NCI-H345 treated with DMSO at 0.1 percent for 48 hours (cell line): ENCODE measurements around the gene RASGRP2.
A peak's percentile ranks its signal among the peaks of the same experiment; 100 is the strongest.

Experiments used
- DNase-seq: peaks from one replicate; lab custom pipeline; 2025; ENCODE audit not compliant: unreplicated experiment; lab: John Stamatoyannopoulos, UW

RASGRP2 gene

GRCh38 chr11:64771861-64772260 lies 27.9 kb upstream of the RASGRP2 start:
- DNase-seq: no peak

GRCh38 chr11:64770120-64770519 lies 26.2 kb upstream of the RASGRP2 start:
- DNase-seq: no peak

- DNase-seq: no peak
Observed at GRCh38 chr11:64769283-64769682, 25.3 kb upstream of the RASGRP2 start.

- no peak for DNase-seq
Observed at GRCh38 chr11:64768300-64768694, 24.4 kb upstream of the RASGRP2 start.

GRCh38 chr11:64767344-64768299 lies 23.7 kb upstream of the RASGRP2 start:
- DNase-seq: no peak

GRCh38 chr11:64766881-64767280 lies 22.9 kb upstream of the RASGRP2 start:
- DNase-seq: no peak

- no peak for DNase-seq
Observed at GRCh38 chr11:64765851-64766665, 22.1 kb upstream of the RASGRP2 start.

- DNase-seq: no peak
Observed at GRCh38 chr11:64765291-64765850, 21.4 kb upstream of the RASGRP2 start.

GRCh38 chr11:64764753-64765152 lies 20.8 kb upstream of the RASGRP2 start:
- DNase-seq: no peak

- no peak for DNase-seq
Observed at GRCh38 chr11:64764040-64764611, 20.2 kb upstream of the RASGRP2 start.

- DNase-seq: no peak
Observed at GRCh38 chr11:64763526-64764039, 19.6 kb upstream of the RASGRP2 start.

GRCh38 chr11:64762674-64763525 lies 19.0 kb upstream of the RASGRP2 start:
- peak; percentile 22 for DNase-seq

- no peak for DNase-seq
Observed at GRCh38 chr11:64762277-64762673, 18.3 kb upstream of the RASGRP2 start.

- DNase-seq: no peak
Observed at GRCh38 chr11:64760759-64761420, 16.9 kb upstream of the RASGRP2 start.

GRCh38 chr11:64759722-64760719 lies 16.1 kb upstream of the RASGRP2 start, which contains the start of gene PYGM:
TSS of gene PYGM (minus strand) at chr11:64759974. CDS start at chr11:64759898, 76 bp downstream.
- no peak for DNase-seq

- no peak for DNase-seq
Observed at GRCh38 chr11:64759131-64759721, 15.3 kb upstream of the RASGRP2 start.

- DNase-seq: no peak
Observed at GRCh38 chr11:64758330-64759079, 14.6 kb upstream of the RASGRP2 start.
